NK-92 (cell line): ENCODE measurements around the gene IFNA2.
"Not testable (repeated sequence)": the region's sequence is repeated elsewhere in the genome, so short reads cannot be mapped to it uniquely, and the experiment has no call there.

Source experiments
- DNase-seq: peaks from one replicate; lab custom pipeline; 2025; ENCODE audit not compliant: unreplicated experiment; lab: John Stamatoyannopoulos, UW

Gene IFNA2

GRCh38 chr9:21383627-21384026, 1.6 kb downstream of the IFNA2 start:
- no peak for DNase-seq

- no peak for DNase-seq
Observed at GRCh38 chr9:21381448-21382339, 3.5 kb downstream of the IFNA2 start.

GRCh38 chr9:21371467-21371866, 13.7 kb downstream of the IFNA2 start:
- not testable (repeated sequence) for DNase-seq

GRCh38 chr9:21367957-21368356, 17.2 kb downstream of the IFNA2 start, which contains the start of gene IFNA13:
Gene IFNA13, minus strand, starts transcription at chr9:21368057. Its CDS starts 47 bp downstream, at chr9:21368010.
- no peak for DNase-seq

GRCh38 chr9:21367169-21367568, 18.0 kb downstream of the IFNA2 start:
- not testable (repeated sequence) for DNase-seq

GRCh38 chr9:21362287-21362686, 22.9 kb downstream of the IFNA2 start:
- DNase-seq, result no peak

- DNase-seq, result no peak
Observed at GRCh38 chr9:21357479-21358460, 27.4 kb downstream of the IFNA2 start.

GRCh38 chr9:21350787-21351186, 34.4 kb downstream of the IFNA2 start, which contains the start of gene IFNA6:
Gene IFNA6, minus strand, starts transcription at chr9:21350887. Its CDS starts 0 bp downstream, at chr9:21350887.
- no peak for DNase-seq

GRCh38 chr9:21348430-21348970, 36.7 kb downstream of the IFNA2 start:
- DNase-seq, result no peak

GRCh38 chr9:21340735-21341134, 44.5 kb downstream of the IFNA2 start:
- DNase-seq, result no peak

- no peak for DNase-seq
Observed at GRCh38 chr9:21336457-21336856, 48.7 kb downstream of the IFNA2 start.

- DNase-seq, result peak; percentile 37
Observed at GRCh38 chr9:21334701-21335632, 50.2 kb downstream of the IFNA2 start, which contains the start of gene KLHL9. Gene KLHL9, minus strand, starts transcription at chr9:21335404. Its CDS starts 545 bp downstream, at chr9:21334859.
